ENCODE results near the gene GCSH. TPM values are rescaled to one million over a fixed set of nuclear protein-coding genes. Genes with fewer than 3 reads are reported as not detected.

Gene GCSH
- total RNA-seq, 2 experiments from 2014 or later: 11.7 to 42.5 TPM

GRCh38 chr16:81088836-81089235 is 7.4 kb downstream of the GCSH start:
- no TSS peak for BruUV-seq (replicated peaks)
- no peak overlapping the region for H2AFZ ChIP-seq (ENCODE audit: low read length)
- TF ChIP-seq EZH2phosphoT487 (IDR thresholded peaks at IDR 0.05; ENCODE audit: borderline replicate concordance, low read depth, low read length) (no peak), CTCF (conservative IDR thresholded peaks at IDR 0.05; ENCODE audit: low read length) (no peak)
- no peaks in the 10 kb centered on the region for H4K20me1 ChIP-seq (ENCODE audit: insufficient read depth, low read length)
- H3K4me3 ChIP-seq (ENCODE audit: low read depth, low read length, poor library complexity, severe bottlenecking): no peak overlapping the region
- no peaks in the 10 kb centered on the region for H3K9me3 ChIP-seq (ENCODE audit: low read length)
- CTCF ChIA-PET (ENCODE audit: unreplicated experiment): no interaction called here
- H3K9me2 ChIP-seq (ENCODE audit: insufficient read depth, low read length): no peaks in the 10 kb centered on the region
- intact Hi-C loops (cut with micrococcal nuclease; ENCODE audit: unreplicated experiment): no loop called here
- peaks cover 14% of the 10 kb centered on the region; the same call in 1 of the 2 replicates for H3K79me2 ChIP-seq (ENCODE audit: insufficient read depth, low read depth, low read length)
- no peak overlapping the region for H3K4me2 ChIP-seq (ENCODE audit: low read length)
- POLR2A ChIA-PET: no interaction called here
- DNase-seq (ENCODE audit: low spot score): no peak
- H3K4me1 ChIP-seq (ENCODE audit: insufficient read depth, low read length, poor library complexity, severe bottlenecking): peaks cover 2% of the 10 kb centered on the region
- no peak overlapping the region for H3K27ac ChIP-seq (ENCODE audit: low read depth, low read length, poor library complexity, severe bottlenecking)
- H3K36me3 ChIP-seq (ENCODE audit: insufficient read depth, low read length): peaks cover 56% of the 10 kb centered on the region

- no peaks in the 10 kb centered on the region for H3K9me2 ChIP-seq (ENCODE audit: insufficient read depth, low read length)
- no peak overlapping the region for H3K4me2 ChIP-seq (ENCODE audit: low read length)
- H3K4me1 ChIP-seq (ENCODE audit: insufficient read depth, low read length, poor library complexity, severe bottlenecking): peaks cover 11% of the 10 kb centered on the region
- peaks cover 36% of the 10 kb centered on the region for H3K36me3 ChIP-seq (ENCODE audit: insufficient read depth, low read length)
- no peaks in the 10 kb centered on the region for H3K9me3 ChIP-seq (ENCODE audit: low read length)
- no peak overlapping the region for H2AFZ ChIP-seq (ENCODE audit: low read length)
- BruUV-seq (replicated peaks): no TSS peak
- no peak overlapping the region for H3K4me3 ChIP-seq (ENCODE audit: low read depth, low read length, poor library complexity, severe bottlenecking)
- H3K79me2 ChIP-seq (ENCODE audit: insufficient read depth, low read depth, low read length): no peaks in the 10 kb centered on the region
- TF ChIP-seq EZH2phosphoT487 (IDR thresholded peaks at IDR 0.05; ENCODE audit: borderline replicate concordance, low read depth, low read length) (no peak), CTCF (conservative IDR thresholded peaks at IDR 0.05; ENCODE audit: low read length) (no peak)
- DNase-seq (ENCODE audit: low spot score): no peak
- H3K27ac ChIP-seq (ENCODE audit: low read depth, low read length, poor library complexity, severe bottlenecking): no peak overlapping the region
- ChIA-PET POLR2A (interaction anchor here (1.5 kb wide), 1 partner anchor 13 kb away, joined by 3 read pairs; no protein-coding TSS in a partner anchor), CTCF (ENCODE audit: unreplicated experiment) (no interaction called here)
- intact Hi-C loops (cut with micrococcal nuclease; ENCODE audit: unreplicated experiment): no loop called here
- H4K20me1 ChIP-seq (ENCODE audit: insufficient read depth, low read length): no peaks in the 10 kb centered on the region
These were observed 15.2 kb downstream of the GCSH start for GRCh38 chr16:81081014-81081413.

GRCh38 chr16:81080233-81080632 is 16.0 kb downstream of the GCSH start:
- no peak overlapping the region for H3K4me2 ChIP-seq (ENCODE audit: low read length)
- no TSS peak for BruUV-seq (replicated peaks)
- H3K36me3 ChIP-seq (ENCODE audit: insufficient read depth, low read length): peaks cover 32% of the 10 kb centered on the region
- no peaks in the 10 kb centered on the region for H3K79me2 ChIP-seq (ENCODE audit: insufficient read depth, low read depth, low read length)
- H3K4me3 ChIP-seq (ENCODE audit: low read depth, low read length, poor library complexity, severe bottlenecking): no peak overlapping the region
- H3K27ac ChIP-seq (ENCODE audit: low read depth, low read length, poor library complexity, severe bottlenecking): no peak overlapping the region
- ChIA-PET CTCF (ENCODE audit: unreplicated experiment) (no interaction called here), POLR2A (no interaction called here)
- no peaks in the 10 kb centered on the region for H3K9me2 ChIP-seq (ENCODE audit: insufficient read depth, low read length)
- intact Hi-C loops (cut with micrococcal nuclease; ENCODE audit: unreplicated experiment): no loop called here
- no peak for DNase-seq (ENCODE audit: low spot score)
- TF ChIP-seq EZH2phosphoT487 (IDR thresholded peaks at IDR 0.05; ENCODE audit: borderline replicate concordance, low read depth, low read length) (no peak), CTCF (conservative IDR thresholded peaks at IDR 0.05; ENCODE audit: low read length) (no peak)
- H3K9me3 ChIP-seq (ENCODE audit: low read length): no peaks in the 10 kb centered on the region
- H2AFZ ChIP-seq (ENCODE audit: low read length): no peak overlapping the region
- H3K4me1 ChIP-seq (ENCODE audit: insufficient read depth, low read length, poor library complexity, severe bottlenecking): peaks cover 15% of the 10 kb centered on the region
- H4K20me1 ChIP-seq (ENCODE audit: insufficient read depth, low read length): no peaks in the 10 kb centered on the region
